ENCODE data around the gene RAPGEF5. TPM values are rescaled to one million over a fixed set of nuclear protein-coding genes. Genes with fewer than 3 reads are reported as not detected.

Gene RAPGEF5
- total RNA-seq, 1 donor from 2014 or later = 56.9 TPM

- no peak for DNase-seq (ENCODE audit: low spot score)
Observed at GRCh38 chr7:22316914-22317313, 40.0 kb downstream of the RAPGEF5 start.

GRCh38 chr7:22307816-22308215, 49.1 kb downstream of the RAPGEF5 start:
- DNase-seq (ENCODE audit: low spot score) = no peak

DNA sequence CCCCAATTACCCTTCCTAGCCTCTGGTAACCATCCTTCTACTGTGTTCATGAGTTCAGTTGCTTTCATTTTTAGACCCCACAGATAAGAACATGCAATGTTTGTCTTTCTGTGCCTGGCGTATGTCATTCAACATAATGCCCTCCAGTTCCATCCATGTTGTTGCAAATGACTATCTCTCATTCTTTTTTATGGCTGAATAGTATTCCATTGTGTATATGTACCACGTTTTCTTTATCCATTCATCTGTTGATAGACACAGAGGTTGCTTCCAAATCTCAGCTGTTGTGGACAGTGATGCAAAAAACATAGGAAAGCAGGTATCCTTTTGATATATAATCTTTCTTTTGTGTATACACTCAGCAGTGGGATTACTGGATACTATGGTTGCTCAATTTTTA, 51.2 kb downstream of the RAPGEF5 start:
- DNase-seq (ENCODE audit: low spot score) = no peak

GRCh38 chr7:22302951-22303423, 54.0 kb downstream of the RAPGEF5 start:
- DNase-seq (ENCODE audit: low spot score) = no peak

DNA sequence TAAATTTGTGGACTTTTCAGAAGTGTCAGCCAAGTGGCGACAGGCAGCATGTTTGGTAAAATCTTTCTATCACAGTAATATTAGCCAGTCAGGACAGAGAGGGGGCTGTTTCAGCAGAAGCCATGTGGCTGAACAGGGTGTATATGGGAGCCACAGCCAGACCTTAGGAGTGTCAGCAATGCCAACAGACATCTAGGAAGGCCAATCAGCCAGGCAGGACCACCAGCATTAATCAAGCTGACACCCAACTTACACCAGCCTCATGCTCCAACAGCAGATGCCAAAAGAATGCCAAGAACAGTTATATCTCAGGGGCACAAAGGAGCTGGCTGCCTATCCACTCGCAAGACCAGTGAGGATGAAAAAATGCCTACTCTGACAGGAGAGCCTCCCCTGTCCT, 54.8 kb downstream of the RAPGEF5 start:
- DNase-seq (ENCODE audit: low spot score) = no peak

DNA sequence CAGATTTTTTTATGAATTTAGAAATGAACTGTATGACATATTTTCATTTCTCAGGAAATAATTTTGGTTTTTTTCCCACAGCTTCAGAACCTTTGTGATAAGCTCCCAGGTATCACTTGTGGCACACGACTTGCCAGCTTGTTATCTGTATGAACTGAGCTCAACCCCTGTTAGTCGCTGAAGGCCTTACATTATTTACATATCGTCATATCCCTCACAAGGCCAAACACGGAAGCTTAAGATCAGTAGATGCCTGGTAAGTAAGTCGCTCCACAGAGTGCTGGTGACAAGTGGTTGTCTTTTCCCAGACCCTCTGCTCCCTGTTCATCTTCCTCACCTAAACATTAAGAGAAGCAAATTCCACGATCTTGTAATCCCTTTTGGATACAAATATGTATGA, 55.2 kb downstream of the RAPGEF5 start:
- DNase-seq (ENCODE audit: low spot score) = no peak

DNA sequence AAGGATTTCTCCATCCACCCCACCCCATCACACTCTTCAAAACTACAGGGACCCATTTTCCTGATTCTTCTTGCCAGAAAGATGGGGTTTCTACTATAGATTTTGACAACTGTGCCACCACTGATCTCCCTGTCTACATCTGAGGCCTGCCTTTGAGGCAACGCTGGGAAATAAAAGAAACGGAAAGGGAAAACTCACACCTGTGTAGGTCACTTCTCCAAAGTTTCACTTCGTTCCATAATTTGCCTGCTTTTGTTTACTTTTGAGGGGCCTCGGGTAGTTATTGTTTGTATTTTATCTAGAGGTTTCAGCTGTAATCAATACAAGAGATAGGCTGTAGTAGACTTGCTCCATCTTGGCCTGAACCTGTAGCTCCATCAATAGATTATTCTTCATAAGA, 56.1 kb downstream of the RAPGEF5 start:
- DNase-seq (ENCODE audit: low spot score) = no peak

GRCh38 chr7:22296916-22297315, 60.0 kb downstream of the RAPGEF5 start:
- DNase-seq (ENCODE audit: low spot score) = no peak

- no peak for DNase-seq (ENCODE audit: low spot score)
Observed at GRCh38 chr7:22296265-22296566, 60.7 kb downstream of the RAPGEF5 start.

GRCh38 chr7:22295402-22296264, 61.3 kb downstream of the RAPGEF5 start:
- no peak for DNase-seq (ENCODE audit: low spot score)

DNA sequence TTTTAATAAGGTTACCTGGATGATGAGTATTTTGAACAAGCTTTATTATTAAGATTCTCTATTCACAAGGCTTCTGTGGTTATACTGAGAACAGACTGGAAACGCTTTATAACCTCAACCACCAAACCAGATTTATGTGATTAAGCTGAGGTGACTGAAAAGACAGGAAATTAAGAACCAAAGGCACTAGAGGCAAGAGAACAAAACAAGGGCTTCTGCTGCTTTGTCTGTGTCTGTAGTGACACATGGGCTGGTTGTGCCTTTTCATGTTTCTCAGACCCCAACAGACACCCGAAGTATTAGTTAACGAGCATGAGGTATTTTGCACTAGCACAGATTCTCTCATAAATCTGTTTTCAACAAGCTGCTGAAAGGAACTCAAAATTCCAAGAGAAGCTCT, 64.4 kb downstream of the RAPGEF5 start:
- DNase-seq (ENCODE audit: low spot score) = no peak

- no peak for DNase-seq (ENCODE audit: low spot score)
Observed at GRCh38 chr7:22291977-22292376, 65.0 kb downstream of the RAPGEF5 start.

- no peak for DNase-seq (ENCODE audit: low spot score)
Observed at GRCh38 chr7:22288202-22288601, 68.8 kb downstream of the RAPGEF5 start.

GRCh38 chr7:22287412-22287811, 69.5 kb downstream of the RAPGEF5 start:
- no peak for DNase-seq (ENCODE audit: low spot score)

GRCh38 chr7:22286436-22286835, 70.5 kb downstream of the RAPGEF5 start:
- no peak for DNase-seq (ENCODE audit: low spot score)

GRCh38 chr7:22281481-22281880, 75.5 kb downstream of the RAPGEF5 start:
- no peak for DNase-seq (ENCODE audit: low spot score)

- DNase-seq (ENCODE audit: low spot score) = no peak
Observed at GRCh38 chr7:22280031-22280430, 76.9 kb downstream of the RAPGEF5 start.

- no peak for DNase-seq (ENCODE audit: low spot score)
Observed at GRCh38 chr7:22278660-22279059, 78.3 kb downstream of the RAPGEF5 start.

GRCh38 chr7:22277375-22277774, 79.6 kb downstream of the RAPGEF5 start:
- DNase-seq (ENCODE audit: low spot score) = no peak

- DNase-seq (ENCODE audit: low spot score) = no peak
Observed at GRCh38 chr7:22275661-22276060, 81.3 kb downstream of the RAPGEF5 start.

DNA sequence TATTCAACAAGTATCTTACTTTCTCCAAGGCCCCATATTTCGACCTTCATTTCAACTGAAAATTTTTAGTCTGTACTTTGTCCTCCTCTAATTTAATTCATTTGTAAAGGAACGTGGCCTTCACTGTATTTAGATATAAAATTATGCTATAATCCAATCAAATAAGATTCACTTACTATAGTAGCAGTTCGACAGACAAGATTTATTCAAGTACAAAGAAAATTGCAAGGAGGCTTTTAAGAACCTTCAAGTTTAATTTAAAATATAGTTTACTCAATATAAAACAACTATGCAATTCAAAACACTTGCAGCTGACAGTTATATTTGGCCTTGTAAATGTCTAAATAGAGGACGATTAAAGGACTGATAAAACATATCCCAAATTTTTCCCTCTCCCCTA, 85.6 kb downstream of the RAPGEF5 start:
- DNase-seq (ENCODE audit: low spot score) = no peak

DNA sequence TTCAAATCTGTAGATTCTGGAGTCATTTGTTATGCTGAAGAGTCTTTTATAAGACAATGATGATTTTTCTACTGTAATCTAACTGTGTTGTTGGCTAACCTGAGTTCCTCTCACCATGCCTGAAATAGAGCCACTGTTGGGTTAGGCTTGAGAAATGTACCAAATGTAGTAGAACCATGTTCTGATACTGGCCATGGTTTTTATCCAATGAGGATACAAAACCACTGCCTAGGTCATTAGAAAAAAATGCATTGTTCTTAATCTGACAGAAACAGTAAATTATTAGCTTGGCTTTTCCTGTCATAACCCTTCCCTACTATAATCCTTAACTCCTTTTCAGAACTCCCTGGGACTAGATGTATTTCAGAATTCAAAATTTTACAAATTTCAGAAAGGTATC, 86.6 kb downstream of the RAPGEF5 start:
- no peak for DNase-seq (ENCODE audit: low spot score)

- DNase-seq (ENCODE audit: low spot score) = no peak
Observed at GRCh38 chr7:22269963-22270362, 87.0 kb downstream of the RAPGEF5 start.

DNA sequence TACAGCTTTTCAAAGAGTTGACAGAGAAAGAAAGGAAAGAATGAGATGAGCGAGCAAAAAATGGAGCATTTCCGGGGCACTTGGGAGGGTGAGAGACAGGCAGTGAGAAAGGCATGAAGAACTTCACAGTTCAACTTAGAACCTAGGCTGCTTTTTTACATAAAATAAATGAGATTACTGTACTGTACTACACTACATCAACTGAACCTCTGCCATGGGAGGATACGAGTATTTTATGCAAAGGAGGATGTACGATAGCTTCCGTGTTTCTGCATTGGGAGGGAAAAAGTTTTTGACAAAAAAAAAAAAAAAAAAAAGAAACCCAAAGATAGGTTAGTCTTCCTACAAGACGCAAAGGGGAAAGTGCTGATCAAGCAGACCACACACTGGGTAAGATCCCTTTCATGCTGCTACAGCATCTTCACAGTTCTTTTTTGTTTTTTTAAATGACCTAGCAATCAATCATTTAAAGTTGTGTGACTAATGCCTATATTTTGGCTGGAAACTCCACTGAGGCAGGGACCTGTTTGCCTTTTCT, 88.0 kb downstream of the RAPGEF5 start:
- DNase-seq (ENCODE audit: low spot score) = no peak

Measured in ureter (tissue), 1 donor.